Suprapubic skin (tissue), 4 donors: ENCODE measurements around the gene ERICH3. TPM values are rescaled to one million over a fixed set of nuclear protein-coding genes. Genes with fewer than 3 reads are reported as not detected.

Source experiments
- DNase-seq, 2 donors: peaks; one replicate each; pipeline ENCODE4 v3.0.0-alpha.2; 2019; ENCODE audit warnings: low spot score in 2 of 2
- H3K27ac ChIP-seq: fragments of 200-600 bp; sonication (generic); one replicate; pipeline ENCODE4 v1.5.1; 2019
- H3K27me3 ChIP-seq: fragments of 200-600 bp; sonication (generic); one replicate; pipeline ENCODE4 v1.5.1; 2019
- H3K36me3 ChIP-seq: fragments of 200-600 bp; sonication (generic); one replicate; pipeline ENCODE4 v1.5.1; 2019
- H3K4me1 ChIP-seq: fragments of 200-600 bp; sonication (generic); one replicate; pipeline ENCODE4 v1.5.1; 2019
- H3K4me3 ChIP-seq: fragments of 200-600 bp; sonication (generic); one replicate; pipeline ENCODE4 v1.5.1; 2019; ENCODE audit warnings: mild to moderate bottlenecking
- H3K9me3 ChIP-seq: fragments of 200-600 bp; sonication (generic); one replicate; pipeline ENCODE4 v1.5.1; 2019
- CTCF ChIP-seq, 2 donors: fragments of 200-600 bp in 1 of 2; fragments of 450-650 bp in 1 of 2; sonication (generic) in 1 of 2; IDR thresholded peaks; one replicate each; pipeline ENCODE4 v1.5.1; 2016 to 2019; ENCODE audit warnings: antibody characterized with exemption in 2 of 2, mild to moderate bottlenecking in 1 of 2, moderate library complexity in 1 of 2
- EP300 ChIP-seq: sonication (generic); formaldehyde crosslinking; IDR thresholded peaks from one replicate; pipeline ENCODE4 v1.6.1; 2017; ENCODE audit warnings: antibody characterized with exemption
- POLR2A ChIP-seq, 2 donors: fragments of 450-650 bp; IDR thresholded peaks; one replicate each; pipeline ENCODE4 v1.6.1; 2017; ENCODE audit warnings: antibody characterized with exemption in 2 of 2, mild to moderate bottlenecking in 2 of 2, moderate library complexity in 2 of 2
- POLR2AphosphoS5 ChIP-seq, 3 donors: sonication (generic); formaldehyde crosslinking; IDR thresholded peaks; one replicate each; pipeline ENCODE4 v1.6.1; 2017; ENCODE audit warnings: antibody characterized with exemption in 3 of 3
- WGBS: methylation state at CpG from one replicate; pipeline ENCODE4 v1.1.5; 2018; 5-methylcytosine and 5-hydroxymethylcytosine counted together
- total RNA-seq, 4 donors: library from RNA; depleted of rRNA; stranded (reverse); fragments of >200 nt; gene quantifications; one replicate each; pipeline ENCODE4 v1.1.0, GENCODE V29; 2016

Gene ERICH3
- total RNA-seq, 4 donors from 2014 or later = not detected

- TF ChIP-seq POLR2A (IDR thresholded peaks at IDR 0.05) (no peak), EP300 (no peak), POLR2AphosphoS5 (IDR thresholded peaks at IDR 0.05) (no peak), CTCF (IDR thresholded peaks at IDR 0.05) (no peak)
- H3K4me3 ChIP-seq = no peak overlapping the region
- WGBS = 77% methylated on average over 6 of the region's 6 CpGs
- no peaks in the 10 kb centered on the region for H3K9me3 ChIP-seq
- no peak overlapping the region for H3K27ac ChIP-seq
- DNase-seq = no peak
- H3K27me3 ChIP-seq = no peaks in the 10 kb centered on the region
- H3K4me1 ChIP-seq = no peaks in the 10 kb centered on the region
- no peaks in the 10 kb centered on the region for H3K36me3 ChIP-seq
These were observed 101.7 kb downstream of the ERICH3 start for GRCh38 chr1:74571891-74572290.

- no peak for TF ChIP-seq CTCF (IDR thresholded peaks at IDR 0.05)
- no peak for TF ChIP-seq EP300
- TF ChIP-seq POLR2AphosphoS5 (IDR thresholded peaks at IDR 0.05) = no peak
- no peak for TF ChIP-seq POLR2A (IDR thresholded peaks at IDR 0.05)
- Histone ChIP-seq H3K27ac (no peak overlapping the region), H3K4me1 (no peaks in the 10 kb centered on the region), H3K36me3 (no peaks in the 10 kb centered on the region), H3K9me3 (no peaks in the 10 kb centered on the region), H3K4me3 (no peak overlapping the region), H3K27me3 (no peaks in the 10 kb centered on the region)
- DNase-seq = no peak
- 61% methylated on average over 8 of the region's 8 CpGs for WGBS
These were observed 102.1 kb downstream of the ERICH3 start for GRCh38 chr1:74571493-74571800.

GRCh38 chr1:74570797-74571492, 102.6 kb downstream of the ERICH3 start:
- Histone ChIP-seq H3K4me1 (no peaks in the 10 kb centered on the region), H3K4me3 (no peak overlapping the region), H3K27me3 (no peaks in the 10 kb centered on the region), H3K9me3 (no peaks in the 10 kb centered on the region), H3K36me3 (no peaks in the 10 kb centered on the region), H3K27ac (no peak overlapping the region)
- no peak for DNase-seq
- no peak for TF ChIP-seq EP300
- TF ChIP-seq POLR2A (IDR thresholded peaks at IDR 0.05) = no peak
- WGBS = 43% methylated on average over 14 of the region's 14 CpGs

GRCh38 chr1:74549932-74550331, 123.7 kb downstream of the ERICH3 start:
- Histone ChIP-seq H3K4me3 (no peak overlapping the region), H3K27me3 (no peaks in the 10 kb centered on the region), H3K4me1 (no peaks in the 10 kb centered on the region), H3K36me3 (no peaks in the 10 kb centered on the region), H3K27ac (no peak overlapping the region), H3K9me3 (no peaks in the 10 kb centered on the region)
- TF ChIP-seq EP300 (no peak), POLR2A (IDR thresholded peaks at IDR 0.05) (no peak), POLR2AphosphoS5 (IDR thresholded peaks at IDR 0.05) (no peak), CTCF (IDR thresholded peaks at IDR 0.05) (no peak)
- WGBS = 82% methylated on average over 2 of the region's 2 CpGs
- no peak for DNase-seq

GRCh38 chr1:74548961-74549750, 124.4 kb downstream of the ERICH3 start:
- WGBS = 68% methylated on average over 4 of the region's 4 CpGs
- H3K27me3 ChIP-seq = no peaks in the 10 kb centered on the region
- DNase-seq = no peak
- no peaks in the 10 kb centered on the region for H3K4me1 ChIP-seq
- H3K4me3 ChIP-seq = no peak overlapping the region
- TF ChIP-seq EP300 = no peak
- no peak for TF ChIP-seq CTCF (IDR thresholded peaks at IDR 0.05)
- no peak for TF ChIP-seq POLR2AphosphoS5 (IDR thresholded peaks at IDR 0.05)
- TF ChIP-seq POLR2A (IDR thresholded peaks at IDR 0.05) = no peak
- H3K36me3 ChIP-seq = no peaks in the 10 kb centered on the region
- no peaks in the 10 kb centered on the region for H3K9me3 ChIP-seq
- H3K27ac ChIP-seq = no peak overlapping the region
